ENCODE measurements around the gene CLSTN1.

The CLSTN1 gene

GRCh38 chr1:9689011-9689706 lies 134.6 kb downstream of the CLSTN1 start:
- DNase-seq (ENCODE audit: extremely low read depth in 1 of 2, low read depth in 1 of 2): peak; percentile 70 to 71

GRCh38 chr1:9688599-9688998 lies 135.2 kb downstream of the CLSTN1 start:
- DNase-seq (ENCODE audit: extremely low read depth in 1 of 2, low read depth in 1 of 2): no peak

- DNase-seq (ENCODE audit: extremely low read depth in 1 of 2, low read depth in 1 of 2): no peak
Observed at GRCh38 chr1:9687874-9688582, 135.7 kb downstream of the CLSTN1 start.

GRCh38 chr1:9687120-9687873 lies 136.5 kb downstream of the CLSTN1 start:
- DNase-seq (ENCODE audit: extremely low read depth in 1 of 2, low read depth in 1 of 2): peak; percentile 74 to 76

GRCh38 chr1:9684801-9685200 lies 139.0 kb downstream of the CLSTN1 start:
- no peak for DNase-seq (ENCODE audit: extremely low read depth in 1 of 2, low read depth in 1 of 2)

GRCh38 chr1:9680828-9681227 lies 142.9 kb downstream of the CLSTN1 start:
- DNase-seq (ENCODE audit: extremely low read depth in 1 of 2, low read depth in 1 of 2): no peak

- DNase-seq (ENCODE audit: extremely low read depth in 1 of 2, low read depth in 1 of 2): no peak
Observed at GRCh38 chr1:9680091-9680490, 143.7 kb downstream of the CLSTN1 start.
